Measurements from ENCODE around the gene TMEM51. TPM values are rescaled to one million over a fixed set of nuclear protein-coding genes. Genes with fewer than 3 reads are reported as not detected.

The TMEM51 gene
- total RNA-seq, 1 experiment from 2014 or later: 47.6 TPM

DNA sequence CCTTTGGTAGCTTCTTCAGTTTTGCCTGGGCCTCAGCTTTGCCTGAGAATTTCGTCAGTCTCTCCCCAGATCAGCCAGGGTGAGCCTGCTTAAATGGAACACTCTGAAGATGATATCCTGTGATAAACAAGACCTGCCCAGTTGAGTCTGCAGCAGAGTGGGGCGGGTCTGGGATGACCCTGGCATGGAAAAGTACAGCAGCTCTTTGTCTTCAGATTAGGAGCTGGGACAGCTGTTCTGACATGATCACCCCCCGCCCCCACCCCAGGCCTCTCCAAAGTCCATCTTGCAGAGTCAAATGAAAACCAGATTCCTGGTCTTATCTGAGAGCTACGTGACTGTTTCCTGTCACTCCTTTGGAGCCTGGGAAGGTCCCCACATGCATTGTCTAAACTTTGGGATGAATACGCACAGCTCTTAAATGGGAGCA, 2.2 kb upstream of the TMEM51 start:
- CTCF ChIA-PET: interaction anchor here (0.6 to 3.2 kb wide), 4 partner anchors 9 to 53 kb away, joined by 3 to 19 read pairs (median 6); no protein-coding TSS in a partner anchor
- peaks cover 45% of the 10 kb centered on the region for H3K36me3 Mint-ChIP-seq (ENCODE audit: insufficient read depth, unreplicated experiment)
- peak overlapping the region; percentile 77 for H3K4me3 Mint-ChIP-seq (ENCODE audit: low read depth, unreplicated experiment)
- intact Hi-C loops (cut with micrococcal nuclease; ENCODE audit: unreplicated experiment): no loop called here
- no peaks in the 10 kb centered on the region for H3K9me3 Mint-ChIP-seq (ENCODE audit: low read depth, unreplicated experiment)
- no peaks in the 10 kb centered on the region for H3K27me3 Mint-ChIP-seq (ENCODE audit: unreplicated experiment)
- no peak overlapping the region for H3K27ac Mint-ChIP-seq (ENCODE audit: unreplicated experiment)
- DNase-seq: no peak
- TF ChIP-seq, protein P1, sequence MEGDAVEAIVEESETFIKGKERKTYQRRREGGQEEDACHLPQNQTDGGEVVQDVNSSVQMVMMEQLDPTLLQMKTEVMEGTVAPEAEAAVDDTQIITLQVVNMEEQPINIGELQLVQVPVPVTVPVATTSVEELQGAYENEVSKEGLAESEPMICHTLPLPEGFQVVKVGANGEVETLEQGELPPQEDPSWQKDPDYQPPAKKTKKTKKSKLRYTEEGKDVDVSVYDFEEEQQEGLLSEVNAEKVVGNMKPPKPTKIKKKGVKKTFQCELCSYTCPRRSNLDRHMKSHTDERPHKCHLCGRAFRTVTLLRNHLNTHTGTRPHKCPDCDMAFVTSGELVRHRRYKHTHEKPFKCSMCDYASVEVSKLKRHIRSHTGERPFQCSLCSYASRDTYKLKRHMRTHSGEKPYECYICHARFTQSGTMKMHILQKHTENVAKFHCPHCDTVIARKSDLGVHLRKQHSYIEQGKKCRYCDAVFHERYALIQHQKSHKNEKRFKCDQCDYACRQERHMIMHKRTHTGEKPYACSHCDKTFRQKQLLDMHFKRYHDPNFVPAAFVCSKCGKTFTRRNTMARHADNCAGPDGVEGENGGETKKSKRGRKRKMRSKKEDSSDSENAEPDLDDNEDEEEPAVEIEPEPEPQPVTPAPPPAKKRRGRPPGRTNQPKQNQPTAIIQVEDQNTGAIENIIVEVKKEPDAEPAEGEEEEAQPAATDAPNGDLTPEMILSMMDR (IDR thresholded peaks at IDR 0.05; ENCODE audit: unreplicated experiment): no peak
- H3K4me1 Mint-ChIP-seq (ENCODE audit: low read depth, unreplicated experiment): peaks cover 36% of the 10 kb centered on the region
- BruUV-seq (replicated peaks): no TSS peak

DNA sequence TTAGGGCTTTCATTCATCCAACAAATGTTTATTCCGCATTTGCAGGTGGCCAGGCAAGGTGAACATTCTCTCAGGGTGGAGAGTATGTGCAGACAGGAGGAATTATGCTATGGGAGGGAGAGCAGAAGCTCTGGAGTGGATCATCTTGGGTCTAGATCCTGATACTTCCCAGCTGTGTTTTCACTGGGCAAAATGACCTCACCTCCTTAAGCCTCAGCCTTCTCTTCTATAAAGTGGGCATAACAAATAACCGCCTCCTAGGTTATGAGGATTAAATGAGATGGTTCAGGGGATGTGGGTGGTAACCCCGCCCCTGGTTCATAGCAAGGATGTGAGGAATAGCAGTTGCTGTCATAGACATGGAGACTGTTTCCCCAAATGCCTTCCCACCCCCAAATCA, 1.7 kb upstream of the TMEM51 start:
- no peak for DNase-seq
- no peaks in the 10 kb centered on the region for H3K9me3 Mint-ChIP-seq (ENCODE audit: low read depth, unreplicated experiment)
- BruUV-seq (replicated peaks): TSS peak; percentile 12
- H3K36me3 Mint-ChIP-seq (ENCODE audit: insufficient read depth, unreplicated experiment): peaks cover 50% of the 10 kb centered on the region
- TF ChIP-seq, protein P1 (IDR thresholded peaks at IDR 0.05; ENCODE audit: unreplicated experiment): no peak
- peak overlapping the region; percentile 42 for H3K27ac Mint-ChIP-seq (ENCODE audit: unreplicated experiment)
- peaks cover 41% of the 10 kb centered on the region for H3K4me1 Mint-ChIP-seq (ENCODE audit: low read depth, unreplicated experiment)
- H3K4me3 Mint-ChIP-seq (ENCODE audit: low read depth, unreplicated experiment): peak overlapping the region; percentile 77
- H3K27me3 Mint-ChIP-seq (ENCODE audit: unreplicated experiment): no peaks in the 10 kb centered on the region
- CTCF ChIA-PET: interaction anchor here (0.6 to 3.2 kb wide), 5 partner anchors 10 to 54 kb away, joined by 3 to 19 read pairs (median 5); no protein-coding TSS in a partner anchor
- intact Hi-C loops (cut with micrococcal nuclease; ENCODE audit: unreplicated experiment): loop anchor here (2.0 kb wide), 3 partner anchors 27 to 121 kb away; no protein-coding TSS in a partner anchor

DNA sequence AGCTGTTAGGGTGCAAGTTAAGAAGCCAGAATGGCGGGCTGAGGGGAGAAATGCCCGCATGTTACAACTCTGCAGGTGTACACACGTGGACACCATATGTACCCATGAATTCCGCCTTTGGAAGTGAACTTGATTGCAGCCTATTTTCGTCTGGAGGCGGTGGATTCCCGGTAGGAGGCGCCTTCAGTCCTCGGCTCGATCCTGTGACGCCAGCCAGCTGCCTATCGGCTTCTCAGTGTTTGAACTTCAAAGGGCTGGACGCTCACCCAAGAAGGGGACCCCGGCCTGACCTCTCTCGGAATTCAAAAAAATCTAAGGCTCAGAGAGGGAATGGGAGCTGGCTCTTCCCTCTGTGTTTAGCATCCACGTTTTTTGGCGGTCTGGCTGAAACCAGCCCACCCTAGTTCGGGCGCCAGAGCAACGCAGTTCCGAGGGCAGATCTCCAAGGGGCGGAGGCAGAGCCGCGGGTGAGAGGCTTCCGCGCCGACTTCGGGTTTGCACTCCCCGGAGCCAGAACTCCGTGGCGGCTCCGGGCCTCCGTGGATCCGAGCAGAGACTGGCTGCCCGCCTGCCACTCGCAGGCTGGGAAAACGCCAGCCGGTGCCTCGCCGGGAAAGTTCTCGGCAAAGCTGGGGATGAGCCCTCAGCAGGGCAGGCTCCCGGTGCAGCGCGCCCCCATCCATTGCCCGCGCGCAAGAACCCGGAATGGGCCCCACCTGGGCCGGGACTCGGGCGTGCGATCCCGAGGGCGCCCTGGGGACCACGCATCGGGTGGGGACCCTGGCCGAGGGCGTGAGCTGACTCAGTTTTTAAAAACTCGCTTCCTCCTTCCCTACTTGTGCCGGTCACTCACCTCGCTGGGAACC, 996 bp upstream of the TMEM51 start:
- Mint-ChIP-seq H3K4me1 (ENCODE audit: low read depth, unreplicated experiment) (peaks cover 45% of the 10 kb centered on the region), H3K27ac (ENCODE audit: unreplicated experiment) (peak overlapping the region; percentile 42), H3K36me3 (ENCODE audit: insufficient read depth, unreplicated experiment) (peaks cover 54% of the 10 kb centered on the region), H3K4me3 (ENCODE audit: low read depth, unreplicated experiment) (peak overlapping the region; percentile 77), H3K9me3 (ENCODE audit: low read depth, unreplicated experiment) (no peaks in the 10 kb centered on the region), H3K27me3 (ENCODE audit: unreplicated experiment) (no peaks in the 10 kb centered on the region)
- CTCF ChIA-PET: interaction anchor here (0.6 to 3.2 kb wide), 6 partner anchors 17 to 51 kb away, joined by 5 to 19 read pairs (median 6); no protein-coding TSS in a partner anchor
- DNase-seq: peak; percentile 80
- no TSS peak for BruUV-seq (replicated peaks)
- TF ChIP-seq, protein P1 (IDR thresholded peaks at IDR 0.05; ENCODE audit: unreplicated experiment): peak; percentile 41
- intact Hi-C loops (cut with micrococcal nuclease; ENCODE audit: unreplicated experiment): loop anchor here (2.0 kb wide), 3 partner anchors 26 to 120 kb away; no protein-coding TSS in a partner anchor

DNA sequence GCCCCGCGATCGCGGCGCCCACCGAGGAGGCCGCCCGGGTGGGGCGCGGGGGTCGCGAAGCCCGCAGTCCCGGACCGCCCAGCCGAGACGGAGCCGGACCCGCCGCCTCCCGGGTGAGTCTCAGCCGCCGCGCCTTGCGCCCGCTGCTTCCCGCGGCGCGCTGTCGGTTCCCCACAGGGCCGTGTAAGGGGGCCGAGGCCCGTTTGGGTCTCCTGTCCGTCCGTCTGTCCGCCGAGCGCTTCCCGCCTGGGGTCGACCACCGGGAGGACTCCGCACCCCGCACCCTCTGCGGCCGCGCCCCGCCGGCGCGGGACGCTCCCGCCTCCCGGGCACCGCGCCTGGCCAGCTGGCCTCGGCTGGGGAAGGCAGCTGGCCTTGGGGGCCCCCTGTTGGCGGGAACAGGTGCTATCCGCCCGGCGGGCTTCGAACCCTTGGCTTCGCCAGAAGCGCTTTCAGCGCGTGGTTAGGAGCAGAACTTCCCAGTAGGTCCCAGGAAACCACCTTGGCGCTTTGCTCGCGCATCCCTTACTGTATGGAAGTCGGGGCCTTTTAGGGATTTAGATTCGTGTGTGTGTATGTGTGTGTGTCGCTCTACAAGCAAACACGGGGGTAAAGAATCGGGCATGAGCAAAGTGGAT, 414 bp downstream of the TMEM51 start:
- H3K9me3 Mint-ChIP-seq (ENCODE audit: low read depth, unreplicated experiment): no peaks in the 10 kb centered on the region
- H3K27me3 Mint-ChIP-seq (ENCODE audit: unreplicated experiment): no peaks in the 10 kb centered on the region
- peak; percentile 70 for DNase-seq
- H3K36me3 Mint-ChIP-seq (ENCODE audit: insufficient read depth, unreplicated experiment): peaks cover 54% of the 10 kb centered on the region
- H3K27ac Mint-ChIP-seq (ENCODE audit: unreplicated experiment): peak overlapping the region; percentile 68
- H3K4me1 Mint-ChIP-seq (ENCODE audit: low read depth, unreplicated experiment): peaks cover 52% of the 10 kb centered on the region
- CTCF ChIA-PET: interaction anchor here (1.6 to 3.2 kb wide), 3 partner anchors 42 to 50 kb away, joined by 5 to 19 read pairs (median 6); no protein-coding TSS in a partner anchor
- TF ChIP-seq, protein P1 (IDR thresholded peaks at IDR 0.05; ENCODE audit: unreplicated experiment): peak; percentile 58
- intact Hi-C loops (cut with micrococcal nuclease; ENCODE audit: unreplicated experiment): loop anchor here (2.0 kb wide), 3 partner anchors 25 to 119 kb away; no protein-coding TSS in a partner anchor
- TSS peak; percentile 10 for BruUV-seq (replicated peaks)
- peak overlapping the region; percentile 77 for H3K4me3 Mint-ChIP-seq (ENCODE audit: low read depth, unreplicated experiment)

Data from Calu3 (cell line).